H1 (cell line): Measurements from ENCODE around the gene RNF114. TPM values are rescaled to one million over a fixed set of nuclear protein-coding genes. Genes with fewer than 3 reads are reported as not detected.

Experiments
- CTBP2 ChIP-seq: IDR thresholded peaks from 2 replicates; pipeline ENCODE4 v1.7.0; 2011; ENCODE audit warnings: borderline replicate concordance, mild to moderate bottlenecking, moderate library complexity, mixed read lengths, low read length; ENCODE audit not compliant: insufficient read depth, insufficient read length
- POLR2A ChIP-seq, 2 experiments: IDR thresholded peaks; 1 replicate in 1 of 2; 2 replicates in 1 of 2; pipeline ENCODE4 v1.6.1; 2011; ENCODE audit warnings: low read depth in 2 of 2, low read length in 2 of 2, mild to moderate bottlenecking in 2 of 2; ENCODE audit errors: control extremely low read depth in 1 of 2
- RAD21 ChIP-seq, 2 experiments: IDR thresholded peaks in 1 of 2; conservative IDR thresholded peaks in 1 of 2; 2 replicates each; pipeline ENCODE4 v1.6.1; 2011; ENCODE audit warnings: low read depth in 2 of 2, low read length in 2 of 2, improper control_type of control experiment in 1 of 2, inconsistent platforms in 1 of 2, mild to moderate bottlenecking in 1 of 2, moderate library complexity in 1 of 2
- SUZ12 ChIP-seq: fragments of 200-600 bp; sonication (generic); IDR thresholded peaks from 2 replicates; pipeline ENCODE4 v1.6.1; 2012; ENCODE audit warnings: mild to moderate bottlenecking, inconsistent platforms, low read length, moderate library complexity, mixed read lengths
- polyA plus RNA-seq, 7 experiments: library from polyadenylated mRNA; depleted of rRNA in 3 of 7; stranded (reverse) in 5 of 7; unstranded in 2 of 7; fragments of >200 nt in 5 of 7; fragments of 200-250 nt in 2 of 7; gene quantifications; 1 replicate in 5 of 7; 2 replicates in 1 of 7; 4 replicates in 1 of 7; pipeline versions ENCODE4 v1.2.1 to v1.2.3, GENCODE V29; 2011 to 2013; ENCODE audit warnings: missing spikeins in 2 of 7, mixed read lengths in 2 of 7
- total RNA-seq: library from RNA; stranded (reverse); fragmentation: NEBNext Ultra II Directional; extraction: Animal tissue kit (Norgen Biotek cat#: 25700); gene quantifications from 2 replicates; pipeline ENCODE4 v1.2.1, GENCODE V29; 2021

Gene RNF114
- total and polyA plus RNA-seq, 2 of the 8 experiments (the other 6 are each of a cell fraction or from before 2014, with no cell fraction given): 81.7 to 89.9 TPM

GRCh38 chr20:49915118-49915379 is 21.1 kb upstream of the RNF114 start (continued):
- TF ChIP-seq RAD21 (IDR thresholded peaks at IDR 0.05 in 1 of 2, conservative IDR thresholded peaks at IDR 0.05 in 1 of 2; ENCODE audit: low read depth in 2 of 2, low read length in 2 of 2) (no peak), POLR2A (IDR thresholded peaks at IDR 0.05; ENCODE audit: control extremely low read depth in 1 of 2, low read depth in 2 of 2, low read length in 2 of 2) (no peak), SUZ12 (no peak), CTBP2 (no peak)
